Mesendoderm (in vitro differentiated cells): ENCODE data around the gene ZNF614.
"Not testable (repeated sequence)": the region's sequence is repeated elsewhere in the genome, so short reads cannot be mapped to it uniquely, and the experiment has no call there.

Experiments used
- DNase-seq: peaks from one replicate; pipeline ENCODE4 v3.0.0; 2013
- H2AK5ac ChIP-seq: 2 replicates; pipeline ENCODE4 v1.6.1; 2013; ENCODE audit warnings: low read length, inconsistent platforms
- H2BK120ac ChIP-seq: 2 replicates; pipeline ENCODE4 v1.6.1; 2013; ENCODE audit warnings: low read depth, mild to moderate bottlenecking, low read length, moderate library complexity, mixed read lengths
- H2BK15ac ChIP-seq: replicated peaks from 2 replicates; pipeline ENCODE4 v1.6.1; 2013; ENCODE audit warnings: low read depth, mild to moderate bottlenecking, moderate library complexity
- H2BK5ac ChIP-seq: 2 replicates; pipeline ENCODE4 v1.6.1; 2013; ENCODE audit warnings: low read length, inconsistent platforms
- H3K18ac ChIP-seq: 2 replicates; pipeline ENCODE4 v1.6.1; 2013; ENCODE audit warnings: mild to moderate bottlenecking, low read length, mixed read lengths
- H3K23ac ChIP-seq: one replicate; pipeline ENCODE4 v1.6.1; 2013; ENCODE audit warnings: low read length
- H3K27ac ChIP-seq: 2 replicates; pipeline ENCODE4 v1.5.1; 2013; ENCODE audit warnings: low read depth, mild to moderate bottlenecking, inconsistent platforms, low read length, moderate library complexity
- H3K27me3 ChIP-seq: 2 replicates; pipeline ENCODE4 v1.6.1; 2013; ENCODE audit warnings: low read length, control low read depth, mild to moderate bottlenecking, inconsistent platforms; ENCODE audit not compliant: insufficient read depth, poor library complexity
- H3K36me3 ChIP-seq: 2 replicates; pipeline ENCODE4 v1.6.1; 2013; ENCODE audit warnings: low read length, inconsistent platforms; ENCODE audit not compliant: control insufficient read depth, insufficient read depth
- H3K4ac ChIP-seq: one replicate; pipeline ENCODE4 v1.6.1; 2013; ENCODE audit warnings: low read depth, mild to moderate bottlenecking, low read length, moderate library complexity
- H3K4me1 ChIP-seq: 2 replicates; pipeline ENCODE4 v1.6.1; 2013; ENCODE audit warnings: low read depth, low read length, inconsistent platforms; ENCODE audit not compliant: control insufficient read depth
- H3K4me2 ChIP-seq: 2 replicates; pipeline ENCODE4 v1.6.1; 2013; ENCODE audit warnings: low read length
- H3K4me3 ChIP-seq: 2 replicates; pipeline ENCODE4 v1.5.1; 2013; ENCODE audit warnings: mild to moderate bottlenecking, low read length
- H3K56ac ChIP-seq: one replicate; pipeline ENCODE4 v1.6.1; 2013; ENCODE audit warnings: low read length
- H3K79me1 ChIP-seq: 2 replicates; pipeline ENCODE4 v1.6.1; 2013; ENCODE audit warnings: low read length, inconsistent platforms
- H3K79me2 ChIP-seq: 2 replicates; pipeline ENCODE4 v1.6.1; 2013; ENCODE audit warnings: mild to moderate bottlenecking, low read length; ENCODE audit not compliant: control insufficient read depth, insufficient read depth
- H3K9ac ChIP-seq: 2 replicates; pipeline ENCODE4 v1.6.1; 2013; ENCODE audit warnings: low read length, inconsistent platforms
- H4K5ac ChIP-seq: one replicate; pipeline ENCODE4 v1.6.1; 2013; ENCODE audit warnings: low read length
- H4K8ac ChIP-seq: one replicate; pipeline ENCODE4 v1.6.1; 2013; ENCODE audit warnings: low read depth, mild to moderate bottlenecking, control low read depth, low read length, moderate library complexity
- WGBS: extraction: QIAGEN DNeasy Blood & Tissue Kit; methylation state at CpG from one replicate; pipeline ENCODE4 v1.1.7; 2013; ENCODE audit warnings: low lambda C conversion rate, missing lambda C conversion rate; ENCODE audit not compliant: insufficient coverage; ENCODE audit errors: extremely low coverage; 5-methylcytosine and 5-hydroxymethylcytosine counted together

The ZNF614 gene

GRCh38 chr19:51983361-51983760 is 44.8 kb downstream of the ZNF614 start:
- Histone ChIP-seq H3K4me2 (no peak overlapping the region), H3K79me2 (peaks cover 11% of the 10 kb centered on the region), H3K56ac (no peak overlapping the region), H3K4ac (no peak overlapping the region), H4K5ac (no peak overlapping the region), H2BK15ac (no peak overlapping the region), H3K9ac (no peak overlapping the region), H2BK120ac (no peak overlapping the region), H3K27me3 (no peaks in the 10 kb centered on the region), H3K79me1 (peaks cover 4% of the 10 kb centered on the region), H2BK5ac (no peak overlapping the region), H3K36me3 (no peaks in the 10 kb centered on the region), H3K23ac (no peak overlapping the region), H4K8ac (no peak overlapping the region), H3K18ac (no peak overlapping the region), H3K4me1 (no peaks in the 10 kb centered on the region), H3K27ac (no peak overlapping the region), H3K4me3 (no peak overlapping the region), H2AK5ac (no peak overlapping the region)
- no CpG with 5 or more reads among the region's 4 CpGs for WGBS
- DNase-seq, result no peak

DNA sequence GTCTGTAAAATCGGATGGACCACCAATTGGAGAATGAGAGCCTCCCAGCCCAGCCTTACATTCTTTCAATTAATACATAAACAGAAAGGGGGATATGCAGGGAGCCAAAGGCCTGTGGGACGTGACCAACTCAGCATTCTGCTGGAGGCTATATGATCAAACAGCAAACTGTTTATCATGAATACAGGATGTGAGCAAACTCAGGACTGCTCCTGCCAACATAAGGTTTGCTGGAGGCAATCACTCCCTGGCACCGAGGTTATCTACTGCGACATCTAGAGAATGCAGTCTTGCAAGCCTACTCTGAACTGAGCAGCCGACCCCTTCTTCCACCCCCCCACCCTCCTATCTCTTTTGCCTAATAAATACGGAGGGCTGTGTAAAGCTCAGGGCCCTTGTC is 47.3 kb downstream of the ZNF614 start:
- not testable (repeated sequence) for H3K36me3 ChIP-seq, H3K27me3 ChIP-seq, H3K4me2 ChIP-seq, H3K56ac ChIP-seq, H2AK5ac ChIP-seq, H3K18ac ChIP-seq, H3K4me3 ChIP-seq, H4K8ac ChIP-seq, H3K79me2 ChIP-seq, H3K4me1 ChIP-seq, H2BK15ac ChIP-seq, H3K27ac ChIP-seq, H4K5ac ChIP-seq, H3K79me1 ChIP-seq, H3K9ac ChIP-seq, H2BK120ac ChIP-seq, H3K23ac ChIP-seq, H3K4ac ChIP-seq, H2BK5ac ChIP-seq
- DNase-seq, result peak; percentile 16
- WGBS, result no CpG with 5 or more reads among the region's 6 CpGs

DNA sequence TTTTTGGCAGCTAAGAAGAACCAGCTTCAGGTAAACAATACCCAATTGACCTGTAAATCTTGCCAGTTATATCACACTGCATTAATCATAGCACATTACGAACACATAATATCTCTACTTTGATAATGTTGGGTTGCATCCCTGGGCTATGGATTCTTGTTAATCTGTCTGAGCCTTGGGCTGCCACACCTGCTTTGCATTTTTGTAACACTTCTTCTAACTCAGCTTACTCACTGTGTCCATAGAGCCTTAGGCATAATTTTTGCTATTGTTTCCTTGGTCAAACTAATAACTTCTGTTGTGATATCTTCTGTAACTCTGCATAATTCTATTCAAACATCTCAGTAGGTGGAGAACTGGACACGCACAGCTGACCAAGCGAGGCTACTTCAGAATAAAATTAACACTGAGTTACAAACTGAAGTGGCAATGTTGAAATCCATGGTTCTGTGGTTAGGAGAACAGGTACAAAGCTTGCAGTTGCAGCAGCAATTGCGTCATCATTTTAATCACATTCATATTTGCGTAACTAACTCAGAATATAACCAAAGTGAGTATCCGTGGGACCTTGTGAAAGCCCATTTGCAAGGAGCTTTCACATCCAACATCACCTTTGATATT is 48.0 kb downstream of the ZNF614 start:
- H3K27me3 ChIP-seq, result no peaks in the 10 kb centered on the region
- no peaks in the 10 kb centered on the region for H3K4me1 ChIP-seq
- WGBS, result no CpG with 5 or more reads among the region's 6 CpGs
- H3K27ac ChIP-seq, result no peak overlapping the region
- H3K23ac ChIP-seq, result no peak overlapping the region
- no peak overlapping the region for H3K4me3 ChIP-seq
- no peak overlapping the region for H3K4me2 ChIP-seq
- no peak overlapping the region for H3K18ac ChIP-seq
- no peak overlapping the region for H4K5ac ChIP-seq
- no peak overlapping the region for H2BK15ac ChIP-seq
- H3K56ac ChIP-seq, result no peak overlapping the region
- no peak overlapping the region for H3K4ac ChIP-seq
- no peak overlapping the region for H2BK5ac ChIP-seq
- H4K8ac ChIP-seq, result no peak overlapping the region
- no peak overlapping the region for H3K9ac ChIP-seq
- no peak overlapping the region for H2AK5ac ChIP-seq
- H3K79me2 ChIP-seq, result peaks cover 2% of the 10 kb centered on the region
- no peak for DNase-seq
- H3K36me3 ChIP-seq, result no peaks in the 10 kb centered on the region
- no peaks in the 10 kb centered on the region for H3K79me1 ChIP-seq
- H2BK120ac ChIP-seq, result no peak overlapping the region

DNA sequence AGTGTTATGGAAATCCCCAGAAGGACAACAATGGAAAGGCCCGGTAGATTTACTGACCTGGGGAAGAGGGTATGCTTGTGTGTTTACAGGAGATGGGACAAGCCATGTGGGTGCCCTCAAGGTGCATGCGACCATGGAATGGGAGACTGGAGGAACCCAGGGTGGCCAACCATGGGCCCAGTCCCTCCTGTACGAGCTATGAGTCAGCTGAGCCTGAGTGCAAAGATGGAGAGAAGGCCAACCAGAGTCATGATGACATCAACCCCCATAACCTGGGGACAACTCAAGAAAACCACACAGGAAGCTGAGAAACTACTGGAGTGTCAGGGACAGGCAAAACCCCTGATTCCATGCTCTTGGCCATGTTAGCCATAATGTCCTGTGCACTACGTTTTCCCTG is 49.3 kb downstream of the ZNF614 start:
- Histone ChIP-seq H3K18ac (no peak overlapping the region), H3K27me3 (no peaks in the 10 kb centered on the region), H4K8ac (no peak overlapping the region), H3K4ac (no peak overlapping the region), H3K56ac (no peak overlapping the region), H2BK120ac (no peak overlapping the region), H3K36me3 (no peaks in the 10 kb centered on the region), H3K79me2 (peaks cover 2% of the 10 kb centered on the region), H2BK15ac (no peak overlapping the region), H3K4me2 (no peak overlapping the region), H3K9ac (no peak overlapping the region), H2BK5ac (no peak overlapping the region), H3K79me1 (no peaks in the 10 kb centered on the region), H3K27ac (no peak overlapping the region), H3K23ac (no peak overlapping the region), H3K4me3 (no peak overlapping the region), H4K5ac (no peak overlapping the region), H3K4me1 (no peaks in the 10 kb centered on the region), H2AK5ac (no peak overlapping the region)
- no peak for DNase-seq
- no CpG with 5 or more reads among the region's 4 CpGs for WGBS

DNA sequence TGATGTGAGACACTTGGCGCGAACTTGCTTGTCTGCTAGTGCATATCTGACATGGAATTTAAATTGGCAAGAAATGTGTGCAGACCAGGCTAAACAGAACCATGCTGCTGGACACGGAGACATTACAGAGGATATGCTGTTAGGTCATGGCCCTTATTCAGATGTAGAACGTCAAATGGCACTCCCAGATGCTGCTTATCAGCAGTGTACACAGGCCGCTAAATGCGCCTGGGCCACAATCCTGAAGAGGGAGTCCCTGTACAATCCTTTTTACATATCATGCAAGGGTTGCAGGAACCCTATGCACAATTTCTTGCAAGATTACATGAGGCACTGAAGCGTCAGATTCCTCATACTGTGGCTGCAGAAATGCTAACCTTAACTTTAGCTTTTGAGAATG is 50.8 kb downstream of the ZNF614 start:
- no peak overlapping the region for H3K23ac ChIP-seq
- peaks cover 2% of the 10 kb centered on the region for H3K79me2 ChIP-seq
- no peak overlapping the region for H3K56ac ChIP-seq
- DNase-seq, result no peak
- no peak overlapping the region for H3K27ac ChIP-seq
- H3K18ac ChIP-seq, result no peak overlapping the region
- H3K79me1 ChIP-seq, result no peaks in the 10 kb centered on the region
- no peak overlapping the region for H3K4me3 ChIP-seq
- H3K4ac ChIP-seq, result no peak overlapping the region
- no peak overlapping the region for H2BK15ac ChIP-seq
- H2AK5ac ChIP-seq, result no peak overlapping the region
- H4K8ac ChIP-seq, result no peak overlapping the region
- H3K36me3 ChIP-seq, result peaks cover 4% of the 10 kb centered on the region
- no CpG with 5 or more reads among the region's 7 CpGs for WGBS
- no peaks in the 10 kb centered on the region for H3K4me1 ChIP-seq
- no peak overlapping the region for H3K9ac ChIP-seq
- H2BK5ac ChIP-seq, result no peak overlapping the region
- no peak overlapping the region for H3K4me2 ChIP-seq
- H3K27me3 ChIP-seq, result no peaks in the 10 kb centered on the region
- no peak overlapping the region for H2BK120ac ChIP-seq
- no peak overlapping the region for H4K5ac ChIP-seq

DNA sequence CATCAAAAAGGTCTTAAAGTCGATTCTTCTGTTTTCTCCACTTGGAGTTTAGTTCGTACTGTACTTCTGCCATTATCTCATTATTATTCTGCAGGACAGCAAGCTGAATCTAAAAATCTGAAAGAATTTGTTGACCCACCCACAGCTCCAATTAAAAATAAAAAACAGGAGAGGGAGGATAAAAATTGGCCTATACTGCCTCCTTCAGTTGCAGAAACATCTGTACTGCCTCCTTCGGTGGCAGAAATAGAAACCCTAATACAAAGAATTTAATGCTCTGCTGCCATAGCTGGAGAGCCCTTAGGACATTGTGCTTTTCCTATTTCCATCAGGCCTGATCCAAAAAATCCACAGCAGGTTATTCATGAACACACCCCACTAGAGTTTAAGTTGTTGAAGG is 51.3 kb downstream of the ZNF614 start:
- Histone ChIP-seq H3K9ac (no peak overlapping the region), H4K5ac (no peak overlapping the region), H2BK15ac (no peak overlapping the region), H3K4me2 (no peak overlapping the region), H3K56ac (no peak overlapping the region), H3K79me2 (peaks cover 2% of the 10 kb centered on the region), H2BK120ac (no peak overlapping the region), H3K4me1 (no peaks in the 10 kb centered on the region), H3K4ac (no peak overlapping the region), H4K8ac (no peak overlapping the region), H2BK5ac (no peak overlapping the region), H3K4me3 (no peak overlapping the region), H3K18ac (no peak overlapping the region), H3K27me3 (no peaks in the 10 kb centered on the region), H3K27ac (no peak overlapping the region), H2AK5ac (no peak overlapping the region), H3K36me3 (peaks cover 4% of the 10 kb centered on the region), H3K23ac (no peak overlapping the region), H3K79me1 (no peaks in the 10 kb centered on the region)
- no peak for DNase-seq
- WGBS, result no CpG with 5 or more reads among the region's 3 CpGs
